GM12878 (cell line): ENCODE data around the gene NT5C1A. TPM values are rescaled to one million over a fixed set of nuclear protein-coding genes. Genes with fewer than 3 reads are reported as not detected.

Experiments used
- CEBPB ChIP-seq, 2 experiments: fragments of 150-350 bp in 1 of 2; IDR thresholded peaks; 2 replicates each; pipeline ENCODE4 v1.6.1; 2012 to 2014; ENCODE audit warnings: low read depth in 2 of 2, low read length in 2 of 2, borderline replicate concordance in 1 of 2, inconsistent platforms in 1 of 2
- CHD1 ChIP-seq: IDR thresholded peaks from 2 replicates; pipeline ENCODE4 v1.6.1; 2012; ENCODE audit warnings: low read depth, low read length, improper control_type of control experiment
- CHD2 ChIP-seq: IDR thresholded peaks from 2 replicates; pipeline ENCODE4 v1.6.1; 2011; ENCODE audit warnings: low read depth, low read length, improper control_type of control experiment, borderline replicate concordance
- GATAD2B ChIP-seq: fragments of 450-650 bp; conservative IDR thresholded peaks from 2 replicates; pipeline ENCODE4 v1.6.1; 2017; ENCODE audit warnings: low read depth, mild to moderate bottlenecking, moderate library complexity
- HDAC2 ChIP-seq: fragments of 200-600 bp; sonication (generic); IDR thresholded peaks from 2 replicates; pipeline ENCODE4 v1.6.1; 2017
- JUNB ChIP-seq: IDR thresholded peaks from 2 replicates; pipeline ENCODE4 v1.6.1; 2016; ENCODE audit warnings: antibody characterized with exemption, mild to moderate bottlenecking
- MEF2A ChIP-seq: IDR thresholded peaks from 2 replicates; pipeline ENCODE4 v1.6.1; 2011; ENCODE audit warnings: low read depth, mild to moderate bottlenecking, low read length, moderate library complexity; ENCODE audit not compliant: insufficient read depth
- RAD21 ChIP-seq: IDR thresholded peaks from 2 replicates; pipeline ENCODE4 v1.6.1; 2011; ENCODE audit warnings: mild to moderate bottlenecking, low read depth, low read length, moderate library complexity; ENCODE audit not compliant: insufficient read depth
- polyA plus RNA-seq, 11 experiments: library from polyadenylated mRNA; depleted of rRNA in 4 of 11; unstranded in 6 of 11; stranded (reverse) in 5 of 11; fragments of >200 nt; fragmentation: Nextera tagmentation in 4 of 11; fragmentation: Illumina TruSeq in 1 of 11; extraction: Ambion mirVana in 4 of 11; extraction: Trizol in 1 of 11; gene quantifications; 1 replicate in 1 of 11; 2 replicates in 10 of 11; pipeline versions ENCODE4 v1.2.1 to v1.2.3, GENCODE V29; 2011 to 2016; ENCODE audit warnings: inconsistent platforms in 2 of 11, missing spikeins in 2 of 11, low read depth in 1 of 11
- total RNA-seq, 4 experiments: library from RNA; depleted of rRNA in 3 of 4; stranded (reverse); fragments of >200 nt in 3 of 4; fragmentation: Illumina TruSeq in 1 of 4; extraction: Trizol in 1 of 4; gene quantifications; 2 replicates each; pipeline versions ENCODE4 v1.2.1 to v1.2.3, GENCODE V29; 2013 to 2021
- TF ChIP-seq, protein P1 (sequence below): fragments of 450-650 bp; IDR thresholded peaks from 2 replicates; pipeline ENCODE4 v1.6.1; 2016; ENCODE audit warnings: mild to moderate bottlenecking, moderate library complexity, borderline replicate concordance
- TF ChIP-seq, protein P2 (sequence below): fragments of 450-650 bp; IDR thresholded peaks from 2 replicates; pipeline ENCODE4 v1.6.1; 2017; ENCODE audit warnings: mild to moderate bottlenecking

NT5C1A gene
- total and polyA plus RNA-seq, 10 of the 15 experiments (the other 5 are each of a cell fraction or from before 2014, with no cell fraction given) = 0.05 to 0.77 (median 0.22) TPM; not detected in 1

DNA sequence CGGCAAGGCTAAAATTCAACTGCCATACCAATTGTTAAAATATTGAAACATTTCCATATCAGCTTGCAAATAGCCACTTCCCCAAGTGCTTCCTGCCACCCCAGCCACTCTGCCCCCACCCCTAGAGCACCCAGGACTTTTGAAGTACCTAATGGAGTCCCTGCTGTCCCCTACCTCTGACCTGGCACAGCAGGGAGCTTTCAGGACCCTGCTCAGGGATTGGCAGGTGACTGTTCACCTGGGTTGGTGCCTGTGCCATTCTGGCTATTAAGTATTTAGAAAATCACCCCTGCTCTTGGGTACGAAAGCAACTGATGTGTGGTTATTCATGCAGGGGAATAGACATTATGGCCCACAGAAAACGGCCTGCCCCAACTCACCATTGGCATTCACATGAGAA lies 28.4 kb upstream of the NT5C1A start (continued):
- TF ChIP-seq, protein P1, sequence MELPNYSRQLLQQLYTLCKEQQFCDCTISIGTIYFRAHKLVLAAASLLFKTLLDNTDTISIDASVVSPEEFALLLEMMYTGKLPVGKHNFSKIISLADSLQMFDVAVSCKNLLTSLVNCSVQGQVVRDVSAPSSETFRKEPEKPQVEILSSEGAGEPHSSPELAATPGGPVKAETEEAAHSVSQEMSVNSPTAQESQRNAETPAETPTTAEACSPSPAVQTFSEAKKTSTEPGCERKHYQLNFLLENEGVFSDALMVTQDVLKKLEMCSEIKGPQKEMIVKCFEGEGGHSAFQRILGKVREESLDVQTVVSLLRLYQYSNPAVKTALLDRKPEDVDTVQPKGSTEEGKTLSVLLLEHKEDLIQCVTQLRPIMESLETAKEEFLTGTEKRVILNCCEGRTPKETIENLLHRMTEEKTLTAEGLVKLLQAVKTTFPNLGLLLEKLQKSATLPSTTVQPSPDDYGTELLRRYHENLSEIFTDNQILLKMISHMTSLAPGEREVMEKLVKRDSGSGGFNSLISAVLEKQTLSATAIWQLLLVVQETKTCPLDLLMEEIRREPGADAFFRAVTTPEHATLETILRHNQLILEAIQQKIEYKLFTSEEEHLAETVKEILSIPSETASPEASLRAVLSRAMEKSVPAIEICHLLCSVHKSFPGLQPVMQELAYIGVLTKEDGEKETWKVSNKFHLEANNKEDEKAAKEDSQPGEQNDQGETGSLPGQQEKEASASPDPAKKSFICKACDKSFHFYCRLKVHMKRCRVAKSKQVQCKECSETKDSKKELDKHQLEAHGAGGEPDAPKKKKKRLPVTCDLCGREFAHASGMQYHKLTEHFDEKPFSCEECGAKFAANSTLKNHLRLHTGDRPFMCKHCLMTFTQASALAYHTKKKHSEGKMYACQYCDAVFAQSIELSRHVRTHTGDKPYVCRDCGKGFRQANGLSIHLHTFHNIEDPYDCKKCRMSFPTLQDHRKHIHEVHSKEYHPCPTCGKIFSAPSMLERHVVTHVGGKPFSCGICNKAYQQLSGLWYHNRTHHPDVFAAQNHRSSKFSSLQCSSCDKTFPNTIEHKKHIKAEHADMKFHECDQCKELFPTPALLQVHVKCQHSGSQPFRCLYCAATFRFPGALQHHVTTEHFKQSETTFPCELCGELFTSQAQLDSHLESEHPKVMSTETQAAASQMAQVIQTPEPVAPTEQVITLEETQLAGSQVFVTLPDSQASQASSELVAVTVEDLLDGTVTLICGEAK = no peak
- TF ChIP-seq, protein P2, sequence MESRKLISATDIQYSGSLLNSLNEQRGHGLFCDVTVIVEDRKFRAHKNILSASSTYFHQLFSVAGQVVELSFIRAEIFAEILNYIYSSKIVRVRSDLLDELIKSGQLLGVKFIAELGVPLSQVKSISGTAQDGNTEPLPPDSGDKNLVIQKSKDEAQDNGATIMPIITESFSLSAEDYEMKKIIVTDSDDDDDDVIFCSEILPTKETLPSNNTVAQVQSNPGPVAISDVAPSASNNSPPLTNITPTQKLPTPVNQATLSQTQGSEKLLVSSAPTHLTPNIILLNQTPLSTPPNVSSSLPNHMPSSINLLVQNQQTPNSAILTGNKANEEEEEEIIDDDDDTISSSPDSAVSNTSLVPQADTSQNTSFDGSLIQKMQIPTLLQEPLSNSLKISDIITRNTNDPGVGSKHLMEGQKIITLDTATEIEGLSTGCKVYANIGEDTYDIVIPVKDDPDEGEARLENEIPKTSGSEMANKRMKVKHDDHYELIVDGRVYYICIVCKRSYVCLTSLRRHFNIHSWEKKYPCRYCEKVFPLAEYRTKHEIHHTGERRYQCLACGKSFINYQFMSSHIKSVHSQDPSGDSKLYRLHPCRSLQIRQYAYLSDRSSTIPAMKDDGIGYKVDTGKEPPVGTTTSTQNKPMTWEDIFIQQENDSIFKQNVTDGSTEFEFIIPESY = no peak
- TF ChIP-seq CEBPB (IDR thresholded peaks at IDR 0.05; ENCODE audit: borderline replicate concordance in 1 of 2, low read depth in 2 of 2, low read length in 2 of 2) (no peak), HDAC2 (no peak), JUNB (no peak), CHD2 (no peak), CHD1 (no peak), GATAD2B (no peak), RAD21 (no peak), MEF2A (no peak)
